Mucosa of stomach (tissue), 1 donor: ENCODE measurements around the gene FMNL2.

ENCODE experiments used
- H3K27me3 ChIP-seq: one replicate; pipeline ENCODE4 v1.7.0; 2013; ENCODE audit warnings: mild to moderate bottlenecking, low read length; ENCODE audit not compliant: control insufficient read depth, insufficient read depth
- H3K36me3 ChIP-seq: one replicate; pipeline ENCODE4 v1.7.0; 2013; ENCODE audit warnings: low read length; ENCODE audit not compliant: control insufficient read depth, insufficient read depth
- H3K4me1 ChIP-seq: one replicate; pipeline ENCODE4 v1.7.0; 2013; ENCODE audit warnings: mild to moderate bottlenecking, low read length; ENCODE audit not compliant: control insufficient read depth, insufficient read depth
- H3K4me3 ChIP-seq: one replicate; pipeline ENCODE4 v1.7.0; 2013; ENCODE audit warnings: low read length
- H3K9ac ChIP-seq: one replicate; pipeline ENCODE4 v1.7.0; 2013; ENCODE audit warnings: mild to moderate bottlenecking, low read length, moderate library complexity
- H3K9me3 ChIP-seq: one replicate; pipeline ENCODE4 v1.7.0; 2013; ENCODE audit warnings: mild to moderate bottlenecking, low read length, moderate library complexity; ENCODE audit not compliant: control insufficient read depth
- donor health status: Pancreatic carcinoma.

The FMNL2 gene

DNA sequence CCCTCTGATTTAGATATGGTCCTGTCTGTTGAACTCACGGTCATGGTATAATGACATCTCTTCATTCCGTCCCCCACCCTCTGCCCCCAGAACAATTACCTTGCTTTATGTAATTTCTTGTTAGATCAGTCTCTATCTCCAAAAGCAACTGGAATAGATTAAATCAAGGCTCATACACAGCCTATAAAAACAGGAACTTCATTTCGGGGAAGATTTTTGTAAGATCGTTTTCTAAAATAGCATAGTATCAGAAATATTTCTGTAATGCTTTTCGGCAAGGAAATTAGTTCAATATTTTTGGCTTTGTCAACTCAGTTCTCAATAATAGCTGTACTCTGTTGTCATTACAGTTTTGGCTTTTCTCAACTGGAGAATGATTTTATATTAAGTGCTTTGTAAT lies 157.2 kb downstream of the FMNL2 start:
- no peaks in the 10 kb centered on the region for H3K9me3 ChIP-seq

DNA sequence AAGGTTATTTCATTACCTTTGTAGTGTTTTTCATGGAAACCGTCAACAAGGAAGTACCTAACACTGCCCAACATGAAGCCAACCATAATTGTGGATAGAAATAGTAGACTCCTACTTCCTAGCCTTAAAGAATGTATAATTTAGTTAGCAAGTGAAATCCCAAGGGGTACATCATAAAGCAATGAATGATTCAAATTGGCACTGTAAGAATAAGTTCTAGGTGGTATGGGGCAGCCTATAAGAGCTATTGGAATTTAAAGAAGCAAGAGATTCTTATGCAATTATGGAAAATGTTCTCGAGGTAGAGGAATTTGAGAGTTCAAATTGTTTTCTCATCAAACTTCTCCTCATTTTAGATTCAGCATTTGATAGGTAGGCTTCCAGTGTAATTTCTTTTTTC lies 157.9 kb downstream of the FMNL2 start:
- Histone ChIP-seq H3K36me3 (no peaks in the 10 kb centered on the region), H3K9ac (no peak overlapping the region), H3K9me3 (no peaks in the 10 kb centered on the region), H3K4me3 (no peak overlapping the region), H3K4me1 (peaks cover 12% of the 10 kb centered on the region), H3K27me3 (no peaks in the 10 kb centered on the region)

More for the DNA sequence above, 157.2 kb downstream of the FMNL2 start:
- H3K4me3 ChIP-seq, result no peak overlapping the region
- H3K4me1 ChIP-seq, result peaks cover 4% of the 10 kb centered on the region
- no peaks in the 10 kb centered on the region for H3K27me3 ChIP-seq
- H3K36me3 ChIP-seq, result no peaks in the 10 kb centered on the region
- no peak overlapping the region for H3K9ac ChIP-seq

DNA sequence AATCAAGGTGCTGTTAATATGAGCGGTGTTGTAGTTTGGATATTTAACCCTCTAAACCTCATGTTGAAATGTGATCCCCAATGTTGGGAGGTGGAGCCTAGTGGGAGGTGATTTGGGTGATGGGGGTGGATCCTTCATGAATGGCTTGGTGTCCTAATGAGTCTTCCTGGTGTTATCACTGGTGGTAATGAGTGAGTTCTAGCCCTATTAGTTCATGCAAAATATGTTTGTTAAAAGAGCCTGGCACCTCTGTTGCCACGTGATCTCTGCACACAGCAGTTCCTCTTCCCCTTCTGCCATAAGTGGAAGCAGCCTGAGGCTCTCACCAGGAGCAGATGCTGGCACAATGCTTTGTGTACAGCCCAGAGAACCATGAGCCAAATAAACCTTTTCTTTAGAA lies 158.4 kb downstream of the FMNL2 start:
- Histone ChIP-seq H3K9ac (no peak overlapping the region), H3K9me3 (no peaks in the 10 kb centered on the region), H3K4me3 (no peak overlapping the region), H3K36me3 (no peaks in the 10 kb centered on the region), H3K4me1 (peaks cover 14% of the 10 kb centered on the region), H3K27me3 (no peaks in the 10 kb centered on the region)

DNA sequence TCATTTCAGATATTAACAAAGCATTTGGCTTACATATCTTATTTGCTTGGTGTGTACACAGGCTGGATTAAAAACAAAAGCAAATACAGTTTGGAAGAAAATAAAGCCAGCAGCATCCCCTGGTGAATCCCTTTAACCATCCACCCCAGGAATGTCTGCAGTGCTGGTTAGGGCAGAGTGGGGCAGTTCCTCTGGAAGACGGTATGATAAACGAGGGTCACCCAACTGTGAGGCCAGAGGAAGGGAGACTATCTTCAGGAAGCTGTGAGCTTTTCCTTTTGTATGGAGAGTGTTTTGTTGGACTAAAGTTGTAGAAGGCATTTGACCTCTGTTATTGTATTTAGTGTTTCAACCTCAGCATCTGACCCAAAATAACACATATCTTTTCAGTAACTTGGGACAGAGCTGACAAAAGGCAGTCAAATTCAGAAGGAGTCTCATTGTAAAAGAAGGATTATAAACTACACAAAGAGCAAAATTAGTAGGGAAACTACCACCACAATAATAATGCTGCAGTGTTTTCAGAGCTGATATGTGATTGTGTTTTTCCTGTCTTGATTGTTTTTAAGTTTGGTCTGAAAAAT lies 159.1 kb downstream of the FMNL2 start:
- no peaks in the 10 kb centered on the region for H3K27me3 ChIP-seq
- H3K4me1 ChIP-seq, result peaks cover 14% of the 10 kb centered on the region
- no peak overlapping the region for H3K9ac ChIP-seq
- no peaks in the 10 kb centered on the region for H3K36me3 ChIP-seq
- H3K9me3 ChIP-seq, result no peaks in the 10 kb centered on the region
- H3K4me3 ChIP-seq, result no peak overlapping the region

DNA sequence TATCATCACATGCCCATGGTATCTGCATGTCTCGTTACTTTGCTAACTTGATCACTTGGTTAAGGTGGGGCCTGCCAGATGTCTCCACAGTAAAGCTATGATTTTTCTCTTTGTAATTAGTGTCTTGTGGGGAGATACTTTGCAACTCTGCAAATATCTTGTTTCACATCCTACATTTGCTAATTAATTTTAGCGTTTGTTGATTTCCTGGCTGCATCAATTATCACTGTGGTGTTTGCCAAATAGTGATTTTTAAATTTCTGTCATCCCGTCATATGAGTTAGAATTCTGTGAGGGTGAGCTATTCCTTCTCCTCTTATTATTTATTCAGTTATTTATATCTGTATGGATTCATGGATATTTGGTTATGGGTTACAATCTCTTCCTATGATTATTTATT lies 161.4 kb downstream of the FMNL2 start:
- H3K9ac ChIP-seq, result no peak overlapping the region
- no peaks in the 10 kb centered on the region for H3K9me3 ChIP-seq
- H3K4me3 ChIP-seq, result no peak overlapping the region
- peaks cover 10% of the 10 kb centered on the region for H3K4me1 ChIP-seq
- no peaks in the 10 kb centered on the region for H3K36me3 ChIP-seq
- H3K27me3 ChIP-seq, result no peaks in the 10 kb centered on the region

DNA sequence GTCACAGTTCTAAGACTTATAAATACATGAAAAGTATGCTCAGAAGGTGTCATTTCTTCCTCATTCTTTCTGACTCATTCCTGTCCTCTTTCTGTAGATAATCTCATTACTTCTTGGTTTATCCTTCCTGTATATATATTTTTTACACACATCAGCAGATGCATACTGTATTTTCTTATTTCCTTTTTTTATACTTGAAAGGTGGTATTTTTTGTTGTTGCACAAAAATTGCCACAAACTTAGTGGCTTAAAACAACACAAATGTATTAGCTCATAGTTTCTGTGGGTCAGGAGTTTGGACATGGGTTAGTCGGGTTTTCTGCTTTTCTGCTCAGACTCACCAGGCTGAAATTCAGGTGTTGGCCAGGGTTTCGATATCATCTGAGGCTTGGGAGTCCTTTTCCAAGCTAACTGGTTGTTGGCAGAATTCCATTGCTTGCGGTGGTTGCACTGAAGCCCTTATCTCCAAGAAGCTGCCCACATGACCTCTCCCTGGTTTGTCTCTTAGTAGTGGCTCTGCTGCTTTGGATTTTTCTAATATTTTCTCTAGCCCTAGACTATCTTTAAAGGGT lies 162.6 kb downstream of the FMNL2 start:
- no peaks in the 10 kb centered on the region for H3K9me3 ChIP-seq
- no peaks in the 10 kb centered on the region for H3K27me3 ChIP-seq
- no peaks in the 10 kb centered on the region for H3K36me3 ChIP-seq
- peaks cover 10% of the 10 kb centered on the region for H3K4me1 ChIP-seq
- no peak overlapping the region for H3K4me3 ChIP-seq
- no peak overlapping the region for H3K9ac ChIP-seq

DNA sequence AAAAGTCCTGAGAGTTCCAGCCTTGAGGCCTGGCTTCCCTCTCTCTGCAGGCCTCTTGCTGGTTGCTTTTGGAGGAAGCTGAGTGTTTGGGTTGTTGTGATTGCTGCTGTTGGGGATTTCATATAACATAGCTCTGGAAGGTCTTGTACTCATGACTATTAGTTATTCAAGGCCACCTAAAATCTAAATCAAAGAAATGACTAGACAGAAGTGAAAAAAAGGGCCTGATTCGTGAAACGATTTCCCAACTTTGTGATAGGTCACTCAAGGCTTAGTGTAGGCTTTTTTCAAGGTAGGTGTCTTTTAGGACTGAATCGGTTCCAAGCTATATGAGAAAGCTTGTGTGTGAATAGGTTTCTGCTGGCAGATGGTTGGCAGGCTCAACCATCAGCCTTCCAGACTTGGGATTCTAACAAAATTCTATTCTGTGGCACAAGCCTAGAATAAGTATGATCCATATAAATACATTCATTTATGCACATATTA lies 164.4 kb downstream of the FMNL2 start:
- Histone ChIP-seq H3K36me3 (no peaks in the 10 kb centered on the region), H3K4me1 (peaks cover 10% of the 10 kb centered on the region), H3K9ac (no peak overlapping the region), H3K9me3 (no peaks in the 10 kb centered on the region), H3K4me3 (no peak overlapping the region), H3K27me3 (no peaks in the 10 kb centered on the region)

DNA sequence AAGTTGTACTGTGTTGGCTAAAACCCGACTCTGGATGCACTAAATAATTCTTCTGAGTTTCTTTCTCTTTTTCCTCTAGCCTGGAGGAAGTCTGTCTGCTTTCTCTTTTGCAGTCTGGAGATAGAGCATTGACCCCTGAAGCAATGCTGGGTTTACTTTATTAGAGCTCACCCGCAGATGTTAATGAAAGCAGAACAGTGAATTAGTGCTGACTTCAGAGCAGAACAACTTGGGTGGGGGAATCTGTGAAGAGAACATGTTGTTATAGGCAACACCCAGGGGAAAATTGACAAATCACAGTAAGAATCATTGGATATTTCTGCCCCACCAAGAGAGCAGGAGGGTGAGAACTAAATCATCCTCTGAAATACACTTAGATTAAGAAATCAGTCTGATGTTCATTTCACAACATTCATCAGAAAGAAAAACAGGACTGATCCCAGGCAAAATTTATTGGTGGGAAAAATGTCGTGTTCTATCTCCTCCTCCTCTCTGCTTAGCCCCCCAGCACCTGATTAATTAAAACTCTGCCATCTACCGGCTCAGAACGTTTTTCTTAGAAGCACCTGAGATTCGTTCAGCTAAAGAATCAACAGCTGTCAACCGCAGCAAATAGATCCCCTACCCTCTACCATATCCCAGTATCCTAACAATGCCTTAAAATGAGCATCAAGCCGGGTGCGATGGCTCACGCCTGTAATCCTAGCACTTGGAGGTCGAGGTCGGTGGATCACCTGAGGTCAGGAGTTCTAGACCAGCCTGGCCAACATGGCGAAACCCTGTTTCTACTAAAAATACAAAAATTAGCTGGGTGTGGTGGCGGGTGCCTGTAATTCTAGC lies 165.1 kb downstream of the FMNL2 start:
- H3K36me3 ChIP-seq, result no peaks in the 10 kb centered on the region
- peak overlapping the region; percentile 22 for H3K9ac ChIP-seq
- H3K4me1 ChIP-seq, result peaks cover 10% of the 10 kb centered on the region
- H3K27me3 ChIP-seq, result no peaks in the 10 kb centered on the region
- H3K9me3 ChIP-seq, result no peaks in the 10 kb centered on the region
- no peak overlapping the region for H3K4me3 ChIP-seq

DNA sequence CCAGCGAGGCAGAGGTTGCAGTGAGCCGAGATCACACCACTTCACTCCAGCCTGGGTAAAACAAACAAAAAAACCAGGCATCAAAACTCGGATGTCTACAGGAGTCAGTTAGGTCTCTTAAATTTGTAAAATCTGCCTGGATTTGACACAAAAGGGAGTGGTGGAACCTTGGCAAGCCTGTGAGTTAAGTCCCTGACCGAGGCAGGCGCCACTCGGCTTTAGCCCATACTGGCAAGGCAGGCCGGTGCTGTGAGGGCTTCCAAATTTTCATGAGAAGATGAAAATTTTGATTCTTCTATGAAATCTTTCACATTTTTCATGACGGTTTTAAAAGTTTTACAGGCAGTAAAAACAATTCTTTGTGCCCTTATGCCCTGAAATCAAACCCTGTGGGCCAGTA lies 165.8 kb downstream of the FMNL2 start:
- Histone ChIP-seq H3K4me3 (no peak overlapping the region), H3K4me1 (peaks cover 10% of the 10 kb centered on the region), H3K9ac (peak overlapping the region; percentile 22), H3K27me3 (no peaks in the 10 kb centered on the region), H3K9me3 (no peaks in the 10 kb centered on the region), H3K36me3 (no peaks in the 10 kb centered on the region)

DNA sequence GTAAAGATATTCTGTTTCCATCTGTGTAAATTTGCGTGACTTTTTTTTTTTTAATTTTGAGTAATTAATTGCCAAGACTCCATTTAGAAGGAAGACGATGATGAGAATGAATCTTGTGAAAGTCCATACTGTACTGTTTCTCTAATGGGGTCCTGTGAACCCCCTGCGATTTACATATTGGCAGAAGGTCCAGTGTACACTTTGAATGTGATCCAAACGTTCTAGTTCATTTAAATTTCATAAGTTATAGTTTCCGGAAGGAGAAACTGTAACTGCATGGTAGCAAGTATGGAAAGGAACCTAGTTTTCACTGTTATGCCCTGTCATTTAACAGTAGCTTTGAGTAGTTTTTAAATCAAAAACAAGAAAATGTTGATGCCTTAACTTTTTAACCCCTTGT lies 166.7 kb downstream of the FMNL2 start:
- Histone ChIP-seq H3K4me1 (peaks cover 10% of the 10 kb centered on the region), H3K4me3 (no peak overlapping the region), H3K27me3 (no peaks in the 10 kb centered on the region), H3K9ac (no peak overlapping the region), H3K9me3 (no peaks in the 10 kb centered on the region), H3K36me3 (no peaks in the 10 kb centered on the region)

DNA sequence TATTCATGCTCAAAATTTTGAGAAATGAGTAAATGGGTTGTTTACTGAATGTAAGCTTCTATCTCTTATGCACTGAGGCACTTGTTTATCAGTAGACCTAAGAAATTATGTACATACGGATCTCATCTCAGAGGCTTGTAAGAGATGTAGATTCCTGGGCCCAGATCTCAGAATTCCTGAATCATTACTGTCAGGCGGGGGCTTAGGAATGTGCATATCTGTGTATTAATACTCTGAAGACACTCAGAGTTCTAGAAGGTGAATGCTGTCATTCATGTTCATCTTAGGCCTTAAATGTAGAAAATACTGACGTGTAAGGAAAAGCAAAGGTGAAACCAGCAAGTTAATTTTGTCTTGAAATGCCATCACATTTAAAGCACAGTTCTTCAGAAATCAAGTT lies 169.6 kb downstream of the FMNL2 start:
- Histone ChIP-seq H3K36me3 (no peaks in the 10 kb centered on the region), H3K9ac (no peak overlapping the region), H3K4me1 (no peaks in the 10 kb centered on the region), H3K4me3 (no peak overlapping the region), H3K27me3 (no peaks in the 10 kb centered on the region), H3K9me3 (no peaks in the 10 kb centered on the region)

DNA sequence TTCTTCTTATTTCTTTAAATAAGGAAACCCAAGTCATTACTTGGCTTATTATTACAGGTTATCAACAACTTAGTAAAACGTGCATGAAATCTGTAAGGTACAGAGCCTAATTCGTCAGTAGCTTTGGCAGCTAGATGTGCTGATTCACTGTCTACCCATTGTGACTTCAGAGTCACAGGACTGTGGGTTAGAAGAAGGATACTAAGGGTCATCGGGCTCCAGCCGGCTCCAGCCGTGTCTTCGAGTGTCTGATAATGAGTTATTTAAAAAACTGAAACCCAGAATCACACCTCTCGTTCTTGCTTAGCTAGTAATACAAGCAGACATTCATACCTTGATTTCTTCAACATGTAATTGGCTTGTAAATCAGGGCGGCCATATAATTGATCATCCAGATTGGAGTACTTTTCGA lies 170.5 kb downstream of the FMNL2 start:
- Histone ChIP-seq H3K9me3 (no peaks in the 10 kb centered on the region), H3K4me1 (no peaks in the 10 kb centered on the region), H3K9ac (no peak overlapping the region), H3K36me3 (no peaks in the 10 kb centered on the region), H3K4me3 (no peak overlapping the region), H3K27me3 (no peaks in the 10 kb centered on the region)
